ENCODE results near the gene ABCG1.
"Not testable (repeated sequence)": the region's sequence is repeated elsewhere in the genome, so short reads cannot be mapped to it uniquely, and the experiment has no call there.

Gene ABCG1

GRCh38 chr21:42291751-42292562, 73.0 kb downstream of the ABCG1 start:
- no peak for DNase-seq (ENCODE audit: low spot score)

GRCh38 chr21:42292563-42293142, 73.7 kb downstream of the ABCG1 start:
- DNase-seq (ENCODE audit: low spot score) = not testable (repeated sequence)

- no peak for DNase-seq (ENCODE audit: low spot score)
Measured at GRCh38 chr21:42293649-42294272, 74.8 kb downstream of the ABCG1 start.

DNA sequence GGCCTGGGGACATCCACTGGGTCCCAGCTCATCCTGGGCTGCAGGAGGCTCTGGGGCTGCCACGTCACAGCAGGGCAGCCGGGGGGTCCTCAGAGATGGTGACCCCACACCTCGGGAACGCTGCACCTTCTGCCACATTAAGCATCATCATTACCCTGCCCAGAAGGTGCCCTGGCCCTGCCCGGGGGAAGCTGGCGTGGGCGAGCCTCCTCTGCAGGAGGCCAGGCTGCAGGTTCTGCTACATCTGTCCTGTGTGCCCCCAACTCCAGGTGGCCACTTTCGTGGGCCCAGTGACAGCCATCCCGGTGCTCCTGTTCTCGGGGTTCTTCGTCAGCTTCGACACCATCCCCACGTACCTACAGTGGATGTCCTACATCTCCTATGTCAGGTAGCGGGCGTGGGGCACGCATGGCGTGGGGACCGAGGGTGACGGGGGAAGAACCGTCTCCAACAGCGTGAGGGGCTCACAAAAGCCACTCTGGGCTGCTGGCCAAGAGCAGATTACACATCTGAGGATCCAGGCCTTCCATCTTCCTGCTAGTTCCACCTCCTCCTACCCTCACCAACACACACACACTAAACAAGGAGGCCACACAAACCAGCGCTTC, 75.4 kb downstream of the ABCG1 start:
- DNase-seq (ENCODE audit: low spot score) = no peak

GRCh38 chr21:42295845-42296244, 76.9 kb downstream of the ABCG1 start:
- no peak for DNase-seq (ENCODE audit: low spot score)

- DNase-seq (ENCODE audit: low spot score) = no peak
Measured at GRCh38 chr21:42296501-42296900, 77.6 kb downstream of the ABCG1 start.

- DNase-seq (ENCODE audit: low spot score) = no peak
Measured at GRCh38 chr21:42297377-42297776, 78.4 kb downstream of the ABCG1 start.

DNA sequence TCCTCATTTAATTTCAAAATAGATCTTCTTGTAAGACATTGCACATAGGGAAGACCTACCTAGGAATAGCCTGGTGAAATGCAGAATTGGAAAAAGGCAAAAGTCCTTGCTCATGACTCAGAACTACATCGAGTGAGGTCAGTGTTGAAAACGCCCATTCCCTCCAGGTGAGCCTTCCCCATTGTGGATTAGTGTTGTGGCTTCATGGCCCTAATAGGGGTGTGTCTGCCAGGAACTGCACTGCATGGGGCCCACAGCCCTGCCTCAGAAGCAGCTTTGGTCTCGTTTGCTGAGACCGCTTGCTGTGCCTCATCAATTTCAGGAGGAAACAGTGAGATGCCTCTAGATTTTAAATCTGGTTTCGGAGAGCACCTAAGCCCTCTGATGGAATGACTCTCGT, 79.3 kb downstream of the ABCG1 start:
- no peak for DNase-seq (ENCODE audit: low spot score)

DNA sequence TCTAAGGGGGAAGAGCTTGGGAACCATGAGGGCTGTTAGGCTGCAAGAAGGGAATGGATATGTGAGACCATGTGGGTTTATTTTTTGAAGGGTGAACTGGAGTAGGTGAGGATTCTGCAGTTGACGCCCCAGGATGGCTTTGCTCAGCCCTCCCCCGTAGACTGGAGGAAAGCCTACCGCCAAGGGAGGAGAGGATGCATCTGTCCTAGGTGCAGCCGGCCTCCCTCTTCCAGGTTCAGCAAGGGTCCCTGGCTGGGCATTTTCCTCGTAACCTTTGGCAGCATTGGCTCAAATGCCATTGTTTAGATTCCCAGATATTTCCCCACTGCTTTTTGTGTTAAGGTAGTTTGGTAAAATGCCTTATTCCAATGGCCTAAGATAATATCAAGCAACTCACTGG, 79.7 kb downstream of the ABCG1 start:
- no peak for DNase-seq (ENCODE audit: low spot score)

DNA sequence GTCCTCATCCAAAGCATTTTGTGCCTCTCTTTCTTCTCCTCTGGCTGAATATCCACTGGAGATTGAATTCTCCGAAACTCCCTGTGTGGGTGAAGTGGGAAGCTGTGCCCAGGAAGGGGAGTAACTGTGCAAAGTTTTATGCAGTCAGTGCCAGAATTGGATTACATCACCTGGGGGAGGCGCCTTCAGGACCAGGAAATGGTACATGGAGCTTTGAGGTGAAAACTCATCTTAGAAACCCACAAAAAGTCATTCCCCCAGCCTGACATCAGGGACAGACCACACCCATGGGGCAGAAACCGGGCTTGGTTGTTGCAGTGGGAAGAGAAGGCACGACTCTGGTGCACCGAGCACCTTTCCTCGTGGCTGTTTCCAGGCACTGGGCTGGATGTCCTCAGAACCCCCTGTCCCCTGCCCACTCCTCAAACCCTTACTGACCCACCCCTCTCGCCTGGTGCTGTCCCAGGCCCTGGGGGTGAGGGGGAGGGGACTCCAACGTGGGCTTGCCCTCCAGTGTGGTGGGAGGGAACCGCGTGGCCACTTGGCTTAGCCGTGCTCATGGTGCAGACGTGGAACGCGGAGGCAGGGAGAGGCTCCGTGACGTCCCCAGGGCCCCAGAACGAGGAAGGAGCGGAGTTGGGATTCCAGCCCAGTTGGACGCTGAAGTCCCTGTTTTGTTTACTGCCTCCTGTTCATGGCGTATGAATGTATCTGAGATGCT, 80.5 kb downstream of the ABCG1 start:
- no peak for DNase-seq (ENCODE audit: low spot score)

DNA sequence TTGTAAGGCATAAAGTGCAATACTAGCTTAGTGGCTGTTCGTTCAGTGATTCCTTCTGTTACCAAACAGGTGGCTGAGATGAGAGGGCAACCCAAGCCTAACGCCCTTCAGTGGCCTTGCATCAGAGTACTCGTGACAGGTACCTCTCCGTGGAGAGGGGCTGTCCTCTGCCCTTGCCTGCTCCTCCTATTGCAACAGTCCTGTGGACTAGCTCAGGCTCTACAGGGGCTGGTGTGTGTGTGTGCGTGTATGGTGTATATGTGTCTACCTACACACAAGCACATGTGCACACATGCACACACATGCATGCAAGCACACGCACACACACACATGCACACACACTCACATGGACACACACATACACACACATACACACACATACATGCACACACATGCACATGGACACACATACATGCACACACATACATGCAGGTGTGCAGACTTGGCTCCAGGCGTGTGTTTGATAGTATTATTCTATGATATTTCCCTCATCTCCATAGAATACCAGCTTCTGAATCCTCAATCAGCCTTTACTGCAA, 81.2 kb downstream of the ABCG1 start:
- no peak for DNase-seq (ENCODE audit: low spot score)

- no peak for DNase-seq (ENCODE audit: low spot score)
Measured at GRCh38 chr21:42300956-42301355, 82.0 kb downstream of the ABCG1 start.

DNA sequence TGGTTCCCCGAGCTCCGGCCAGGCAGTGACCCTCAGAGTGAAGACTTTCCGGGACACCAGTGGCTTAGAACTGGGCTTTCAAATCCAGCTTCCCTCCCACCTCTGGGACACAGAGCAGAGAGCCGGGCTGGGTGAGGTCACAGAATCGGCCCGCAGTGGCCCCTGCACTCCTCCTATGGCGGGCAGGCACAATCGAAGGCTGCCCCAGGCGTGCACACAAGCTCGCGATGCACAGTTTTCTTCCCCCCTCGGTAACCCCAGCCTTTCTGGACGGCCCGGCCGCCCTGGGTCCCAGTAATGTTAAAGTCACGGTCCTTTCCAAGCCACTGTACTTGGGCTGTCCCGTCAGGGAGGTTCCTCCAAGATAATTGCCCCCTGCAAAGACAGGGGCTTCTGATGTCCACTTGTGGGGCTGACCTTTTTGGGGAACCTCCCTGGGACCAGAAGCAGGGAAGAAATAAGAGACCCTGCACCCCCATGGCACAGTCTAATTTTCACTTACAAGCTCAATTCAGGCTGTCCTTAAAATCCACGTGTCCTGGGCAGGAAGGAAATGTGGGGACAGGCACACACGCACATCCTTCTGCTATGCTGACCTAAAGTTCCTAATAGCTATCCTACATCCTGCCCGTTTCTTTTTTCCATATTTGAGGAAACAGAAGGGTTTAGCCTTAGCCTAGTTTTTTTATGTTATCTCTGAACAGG, 82.6 kb downstream of the ABCG1 start:
- no peak for DNase-seq (ENCODE audit: low spot score)

DNA sequence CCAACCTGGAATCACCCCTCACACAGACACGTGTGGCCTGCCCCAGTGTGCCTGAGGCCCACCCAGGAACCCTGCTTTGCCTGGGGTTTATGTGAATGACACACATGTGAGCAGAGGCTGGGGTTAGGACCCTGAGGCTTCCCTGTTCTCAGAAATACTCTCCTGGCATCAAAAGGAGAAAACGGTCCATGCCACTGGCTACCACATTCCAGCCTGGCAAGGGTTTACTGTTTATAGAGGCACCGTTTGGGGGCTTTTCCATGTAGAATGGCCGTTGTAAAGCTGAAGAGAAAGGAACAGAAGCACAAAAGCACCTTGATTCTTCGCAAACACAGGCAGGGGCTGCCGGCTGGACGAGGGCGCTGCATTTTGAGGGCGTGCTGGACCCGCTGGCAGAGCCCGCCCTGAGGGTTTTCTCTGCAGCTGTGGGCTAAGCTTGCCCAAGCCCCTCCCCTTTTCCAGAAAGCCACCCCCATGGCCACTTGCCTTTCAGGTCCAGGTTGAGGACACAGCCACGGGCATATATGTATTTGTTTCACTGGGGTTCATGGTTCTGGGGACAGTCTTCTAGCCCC, 83.2 kb downstream of the ABCG1 start:
- DNase-seq (ENCODE audit: low spot score) = no peak

GRCh38 chr21:42302794-42303193, 83.9 kb downstream of the ABCG1 start:
- DNase-seq (ENCODE audit: low spot score) = no peak

DNA sequence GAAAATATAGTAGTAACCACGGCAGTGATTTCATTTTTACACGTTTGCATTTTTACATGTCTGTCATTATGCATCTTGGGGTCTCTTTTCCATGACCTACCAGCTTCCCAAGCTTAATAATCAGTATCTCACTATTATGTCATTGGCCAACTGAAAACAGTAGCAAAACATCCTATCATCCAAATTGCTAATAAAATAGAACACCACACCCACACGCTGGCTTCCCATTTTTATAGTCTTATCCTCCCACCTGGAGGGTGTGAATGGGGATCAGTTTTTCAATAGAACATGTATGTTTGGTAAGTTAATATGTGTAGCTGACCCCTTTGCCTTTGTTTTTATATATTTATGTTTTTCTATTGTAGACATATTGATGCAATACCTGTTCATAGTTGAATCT, 84.5 kb downstream of the ABCG1 start:
- DNase-seq (ENCODE audit: low spot score) = no peak

DNA sequence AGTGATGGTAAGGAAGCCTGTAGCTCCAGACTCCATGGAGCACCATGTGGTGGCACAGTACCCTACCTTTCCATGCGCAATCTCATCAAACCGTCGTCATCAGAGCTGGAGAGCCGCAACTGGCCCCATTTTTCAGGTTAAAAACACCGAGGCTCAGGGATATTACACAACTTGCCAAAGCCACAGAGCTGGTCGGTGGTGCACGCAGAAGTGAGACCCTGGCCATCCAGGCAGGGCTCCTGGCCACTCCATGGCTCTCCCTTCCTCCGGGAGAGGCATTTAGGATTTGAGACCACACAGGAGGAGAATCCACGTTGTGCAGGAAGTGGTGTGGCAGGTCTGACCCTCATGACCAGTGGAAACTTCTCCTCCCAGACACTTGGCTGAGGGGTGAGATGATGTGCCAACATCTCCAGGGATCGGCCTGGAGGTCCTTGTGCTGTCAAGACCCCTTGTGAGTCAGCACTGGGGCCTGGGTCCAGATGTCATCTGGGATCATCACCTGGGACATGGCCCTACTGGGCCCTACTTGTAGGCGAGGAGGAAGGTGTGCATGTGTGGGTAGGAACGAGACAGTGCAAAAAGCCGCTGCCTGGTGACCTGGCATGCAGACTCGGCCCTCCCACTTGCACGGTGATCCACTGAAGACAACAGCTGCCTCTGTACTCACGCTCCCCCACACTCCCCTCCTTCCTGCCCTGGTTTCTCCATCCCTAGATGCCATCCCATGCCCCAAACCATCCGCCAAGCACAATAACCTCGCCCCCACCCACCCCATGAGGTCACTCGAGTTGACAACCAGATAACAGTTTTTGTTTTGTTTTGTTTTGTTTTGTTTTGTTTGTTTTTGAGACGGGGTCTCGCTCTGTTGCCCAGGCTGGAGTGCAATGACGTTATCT, 85.9 kb downstream of the ABCG1 start:
- DNase-seq (ENCODE audit: low spot score) = no peak

DNA sequence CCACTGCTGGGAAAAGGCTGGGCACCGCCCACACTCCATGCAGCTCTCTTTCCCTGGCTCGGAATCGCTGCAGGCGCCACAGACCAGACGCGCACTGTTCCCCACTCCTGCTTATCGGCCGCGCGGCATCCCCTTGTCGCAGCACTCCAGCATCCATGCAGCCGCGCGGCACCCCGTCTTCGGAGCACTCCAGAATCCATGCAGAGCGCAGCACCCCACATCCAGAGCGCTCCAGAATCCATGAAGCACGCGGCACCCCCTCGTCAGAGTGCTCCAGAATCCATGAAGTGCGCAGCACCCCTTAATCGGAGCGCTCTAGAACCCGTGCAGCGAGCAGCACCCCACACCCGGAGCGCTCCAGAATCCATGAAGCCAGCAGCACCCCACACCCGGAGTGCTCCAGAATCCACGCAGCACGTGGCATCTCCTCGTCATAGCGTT, 86.8 kb downstream of the ABCG1 start:
- no peak for DNase-seq (ENCODE audit: low spot score)

DNA sequence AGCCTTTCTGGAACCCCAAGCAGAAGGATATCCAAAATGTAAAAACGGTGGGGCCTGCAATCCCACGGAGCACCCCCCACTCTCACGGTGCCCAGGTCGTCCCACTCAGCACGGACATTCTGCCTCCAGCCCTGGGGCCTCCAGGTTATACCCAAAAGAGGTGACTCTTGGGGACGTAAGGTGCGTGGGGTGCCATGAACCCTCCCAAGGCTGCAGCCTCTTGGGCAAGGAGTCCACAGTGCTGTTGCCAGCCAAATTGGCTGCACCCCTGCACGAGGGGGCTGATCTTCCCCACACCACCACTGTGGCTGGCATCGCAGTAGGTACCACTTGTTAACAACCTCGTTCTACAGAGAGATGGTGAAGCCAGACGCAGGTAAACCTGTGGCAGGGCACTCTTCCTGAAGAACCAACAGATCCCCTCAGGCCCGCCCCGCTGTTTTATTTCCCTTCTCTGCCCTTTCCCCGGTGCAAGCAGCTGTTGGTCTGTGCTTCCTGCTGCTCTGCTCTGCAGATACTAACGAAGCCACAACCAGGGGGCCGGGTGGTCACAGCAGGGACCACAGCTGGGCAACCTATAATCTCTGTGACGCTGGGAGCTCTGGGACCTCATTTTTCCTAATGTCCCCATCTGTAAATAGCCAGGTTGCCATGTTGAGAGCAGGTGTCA, 87.6 kb downstream of the ABCG1 start:
- DNase-seq (ENCODE audit: low spot score) = no peak

Data from GM03348 (cell line).